ENCODE data around the gene TMEM190. TPM values are rescaled to one million over a fixed set of nuclear protein-coding genes. Genes with fewer than 3 reads are reported as not detected.

Gene TMEM190
- total RNA-seq, 1 donor from 2014 or later: not detected

GRCh38 chr19:55426042-55426441 lies 49.4 kb downstream of the TMEM190 start:
- ChIA-PET CTCF (interaction anchor here (0.7 kb wide), 1 partner anchor 10 kb away, joined by 3 read pairs; no protein-coding TSS in a partner anchor), POLR2A (no interaction called here)
- ATAC-seq (ENCODE audit: low read depth): no peak
- no peak for DNase-seq
- no peaks in the 10 kb centered on the region for H3K9me3 Mint-ChIP-seq
- TF ChIP-seq, protein P1, sequence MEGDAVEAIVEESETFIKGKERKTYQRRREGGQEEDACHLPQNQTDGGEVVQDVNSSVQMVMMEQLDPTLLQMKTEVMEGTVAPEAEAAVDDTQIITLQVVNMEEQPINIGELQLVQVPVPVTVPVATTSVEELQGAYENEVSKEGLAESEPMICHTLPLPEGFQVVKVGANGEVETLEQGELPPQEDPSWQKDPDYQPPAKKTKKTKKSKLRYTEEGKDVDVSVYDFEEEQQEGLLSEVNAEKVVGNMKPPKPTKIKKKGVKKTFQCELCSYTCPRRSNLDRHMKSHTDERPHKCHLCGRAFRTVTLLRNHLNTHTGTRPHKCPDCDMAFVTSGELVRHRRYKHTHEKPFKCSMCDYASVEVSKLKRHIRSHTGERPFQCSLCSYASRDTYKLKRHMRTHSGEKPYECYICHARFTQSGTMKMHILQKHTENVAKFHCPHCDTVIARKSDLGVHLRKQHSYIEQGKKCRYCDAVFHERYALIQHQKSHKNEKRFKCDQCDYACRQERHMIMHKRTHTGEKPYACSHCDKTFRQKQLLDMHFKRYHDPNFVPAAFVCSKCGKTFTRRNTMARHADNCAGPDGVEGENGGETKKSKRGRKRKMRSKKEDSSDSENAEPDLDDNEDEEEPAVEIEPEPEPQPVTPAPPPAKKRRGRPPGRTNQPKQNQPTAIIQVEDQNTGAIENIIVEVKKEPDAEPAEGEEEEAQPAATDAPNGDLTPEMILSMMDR (IDR thresholded peaks at IDR 0.05): no peak
- intact Hi-C loops (cut with micrococcal nuclease): no loop called here
- H3K4me1 Mint-ChIP-seq: no peaks in the 10 kb centered on the region
- H3K36me3 Mint-ChIP-seq (ENCODE audit: low read depth): no peaks in the 10 kb centered on the region
- H3K27ac Mint-ChIP-seq: no peak overlapping the region
- no peak overlapping the region for H3K4me3 Mint-ChIP-seq
- peaks cover 36% of the 10 kb centered on the region for H3K27me3 Mint-ChIP-seq

Other genes with a start within 250 kb of the TMEM190 start
- gene TNNT1, start 227.6 kb upstream of the TMEM190 start, total RNA-seq: not detected in 2 replicates
- not detected in 2 replicates for gene TNNI3, start 219.1 kb upstream of the TMEM190 start, total RNA-seq
- not detected in 2 replicates for gene DNAAF3, start 210.2 kb upstream of the TMEM190 start, total RNA-seq
- gene SYT5, start 196.5 kb upstream of the TMEM190 start, total RNA-seq: not detected in 2 replicates
- gene PTPRH, start 167.3 kb upstream of the TMEM190 start, total RNA-seq: not detected in 2 replicates
- 12.6 and 14.8 TPM in 2 replicates for gene TMEM86B, start 148.1 kb upstream of the TMEM190 start, total RNA-seq
- 203 and 220 TPM in 2 replicates for gene PPP6R1, start 117.8 kb upstream of the TMEM190 start, total RNA-seq
- gene HSPBP1, start 96.7 kb upstream of the TMEM190 start, total RNA-seq: 32.2 and 32.9 TPM in 2 replicates
- 1.3 and 2.7 TPM in 2 replicates for gene BRSK1, start 92.8 kb upstream of the TMEM190 start, total RNA-seq
- not detected in 2 replicates for gene TMEM150B, start 51.5 kb upstream of the TMEM190 start, total RNA-seq
- 7.2 and 8.1 TPM in 2 replicates for gene KMT5C, start 37.0 kb upstream of the TMEM190 start, total RNA-seq
- not detected in 2 replicates for gene COX6B2, start 22.1 kb upstream of the TMEM190 start, total RNA-seq
- not detected in 2 replicates for gene GARIN5B, start 13.6 kb upstream of the TMEM190 start, total RNA-seq
- gene IL11, start 6.4 kb upstream of the TMEM190 start, total RNA-seq: not detected in 2 replicates
- gene TMEM238, start 7.5 kb downstream of the TMEM190 start, total RNA-seq: 3.8 and 4.9 TPM in 2 replicates
- gene RPL28, start 9.1 kb downstream of the TMEM190 start, total RNA-seq: 3,790 and 4,042 TPM in 2 replicates
- 29.6 and 34.6 TPM in 2 replicates for gene UBE2S, start 31.0 kb downstream of the TMEM190 start, total RNA-seq
- gene SHISA7, start 66.5 kb downstream of the TMEM190 start, total RNA-seq: not detected in 2 replicates
- gene ISOC2, start 84.8 kb downstream of the TMEM190 start, total RNA-seq: 28.7 and 29.0 TPM in 2 replicates
- not detected in 2 replicates for gene C19orf85, start 87.9 kb downstream of the TMEM190 start, total RNA-seq
- gene ZNF628, start 99.8 kb downstream of the TMEM190 start, total RNA-seq: 10.4 and 12.7 TPM in 2 replicates
- gene NAT14, start 108.4 kb downstream of the TMEM190 start, total RNA-seq: 10.9 and 13.8 TPM in 2 replicates
- 0.17 and 0.20 TPM in 2 replicates for gene SSC5D, start 111.6 kb downstream of the TMEM190 start, total RNA-seq
- gene SBK2, start 160.3 kb downstream of the TMEM190 start, total RNA-seq: not detected in 2 replicates
- not detected in 2 replicates for gene SBK3, start 168.7 kb downstream of the TMEM190 start, total RNA-seq
- 10.3 and 10.9 TPM in 2 replicates for gene ZNF579, start 204.0 kb downstream of the TMEM190 start, total RNA-seq
- 17.5 and 21.2 TPM in 2 replicates for gene FIZ1, start 222.7 kb downstream of the TMEM190 start, total RNA-seq
- gene ZNF524, start 223.5 kb downstream of the TMEM190 start, total RNA-seq: 12.6 and 16.1 TPM in 2 replicates
- gene ZNF865, start 228.8 kb downstream of the TMEM190 start, total RNA-seq: 17.2 and 18.9 TPM in 2 replicates
- gene ZNF784, start 247.7 kb downstream of the TMEM190 start, total RNA-seq: 8.7 and 8.9 TPM in 2 replicates

Measured in activated B cell treated with CpG ODN at 0.5 μM for 24 hours (primary cell).